Activated T-helper 2 cell treated with anti-CD3 and anti-CD28 coated beads, Interferon-gamma antibody, Interleukin-2, Interleukin-4, amounts not matched to agents 10 μg/mL and 5 μg/mL and 100 μg/mL, durations not matched to agents 14 hours and 24 hours and 36 hours (primary cell): Measurements from ENCODE around the gene ADAP2. TPM values are rescaled to one million over a fixed set of nuclear protein-coding genes. Genes with fewer than 3 reads are reported as not detected.
A peak's percentile ranks its signal among the peaks of the same experiment; 100 is the strongest.
"Not testable (repeated sequence)": the region's sequence is repeated elsewhere in the genome, so short reads cannot be mapped to it uniquely, and the experiment has no call there.

Experiments used
- DNase-seq: peaks from one replicate; pipeline ENCODE4 v3.0.0; 2021; ENCODE audit warnings: low spot score
- H3K27ac Mint-ChIP-seq: one replicate; pipeline ENCODE4 v1.8.0; 2021; ENCODE audit warnings: mixed read lengths
- H3K27me3 Mint-ChIP-seq: one replicate; pipeline ENCODE4 v1.8.0; 2021; ENCODE audit warnings: low read depth, mixed read lengths
- H3K36me3 Mint-ChIP-seq: one replicate; pipeline ENCODE4 v1.8.0; 2021; ENCODE audit warnings: low read depth, mixed read lengths
- H3K4me1 Mint-ChIP-seq: one replicate; pipeline ENCODE4 v1.8.0; 2021; ENCODE audit warnings: low read depth, mixed read lengths
- H3K4me3 Mint-ChIP-seq: one replicate; pipeline ENCODE4 v1.8.0; 2021; ENCODE audit warnings: low read depth, mild to moderate bottlenecking, moderate library complexity, mixed read lengths
- H3K9me3 Mint-ChIP-seq: one replicate; pipeline ENCODE4 v1.8.0; 2021; ENCODE audit warnings: mixed read lengths
- intact Hi-C: fragments of 100-400 bp; cut with micrococcal nuclease; formaldehyde crosslinking; loops from one replicate; pipeline ENCODE4 v1.15.1; 2023
- total RNA-seq: library from RNA; stranded (reverse); gene quantifications from 2 replicates; pipeline ENCODE4 v1.2.3, GENCODE V29; 2022

Gene ADAP2
- total RNA-seq, 1 donor from 2014 or later, result 2.0 TPM

GRCh38 chr17:30964876-30965275 lies 43.1 kb downstream of the ADAP2 start:
- H3K36me3 Mint-ChIP-seq, result no peaks in the 10 kb centered on the region
- H3K9me3 Mint-ChIP-seq, result no peaks in the 10 kb centered on the region
- no peak overlapping the region for H3K27ac Mint-ChIP-seq
- no peak for DNase-seq
- H3K27me3 Mint-ChIP-seq, result peaks cover 1% of the 10 kb centered on the region
- H3K4me3 Mint-ChIP-seq, result no peak overlapping the region
- peaks cover 13% of the 10 kb centered on the region for H3K4me1 Mint-ChIP-seq
- intact Hi-C loops, result no loop called here

GRCh38 chr17:30965686-30966085 lies 43.9 kb downstream of the ADAP2 start:
- H3K4me3 Mint-ChIP-seq, result no peak overlapping the region
- H3K9me3 Mint-ChIP-seq, result no peaks in the 10 kb centered on the region
- DNase-seq, result no peak
- no peaks in the 10 kb centered on the region for H3K36me3 Mint-ChIP-seq
- H3K27me3 Mint-ChIP-seq, result peaks cover 1% of the 10 kb centered on the region
- intact Hi-C loops, result no loop called here
- H3K4me1 Mint-ChIP-seq, result peaks cover 19% of the 10 kb centered on the region
- H3K27ac Mint-ChIP-seq, result no peak overlapping the region

DNA sequence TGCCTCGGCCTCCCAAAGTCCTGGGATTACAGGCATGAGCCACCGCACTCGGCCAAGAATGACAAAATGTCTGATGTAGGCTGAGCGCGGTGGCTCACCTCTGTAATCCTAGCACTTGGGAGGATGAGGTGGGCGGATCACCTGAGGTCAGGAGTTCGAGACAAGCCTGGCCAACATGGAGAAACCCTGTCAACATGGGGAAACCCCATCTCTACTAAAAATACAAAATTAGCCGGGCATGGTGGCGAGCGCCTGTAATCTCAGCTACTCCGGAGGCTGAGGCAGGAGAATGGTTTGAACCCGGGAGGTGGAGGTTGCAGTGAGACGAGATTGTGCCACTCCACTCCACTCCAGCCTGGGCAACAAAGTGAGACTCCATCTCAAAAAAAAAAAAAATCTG lies 46.2 kb downstream of the ADAP2 start:
- H3K36me3 Mint-ChIP-seq, result peaks cover 13% of the 10 kb centered on the region
- H3K4me3 Mint-ChIP-seq, result not testable (repeated sequence)

DNA sequence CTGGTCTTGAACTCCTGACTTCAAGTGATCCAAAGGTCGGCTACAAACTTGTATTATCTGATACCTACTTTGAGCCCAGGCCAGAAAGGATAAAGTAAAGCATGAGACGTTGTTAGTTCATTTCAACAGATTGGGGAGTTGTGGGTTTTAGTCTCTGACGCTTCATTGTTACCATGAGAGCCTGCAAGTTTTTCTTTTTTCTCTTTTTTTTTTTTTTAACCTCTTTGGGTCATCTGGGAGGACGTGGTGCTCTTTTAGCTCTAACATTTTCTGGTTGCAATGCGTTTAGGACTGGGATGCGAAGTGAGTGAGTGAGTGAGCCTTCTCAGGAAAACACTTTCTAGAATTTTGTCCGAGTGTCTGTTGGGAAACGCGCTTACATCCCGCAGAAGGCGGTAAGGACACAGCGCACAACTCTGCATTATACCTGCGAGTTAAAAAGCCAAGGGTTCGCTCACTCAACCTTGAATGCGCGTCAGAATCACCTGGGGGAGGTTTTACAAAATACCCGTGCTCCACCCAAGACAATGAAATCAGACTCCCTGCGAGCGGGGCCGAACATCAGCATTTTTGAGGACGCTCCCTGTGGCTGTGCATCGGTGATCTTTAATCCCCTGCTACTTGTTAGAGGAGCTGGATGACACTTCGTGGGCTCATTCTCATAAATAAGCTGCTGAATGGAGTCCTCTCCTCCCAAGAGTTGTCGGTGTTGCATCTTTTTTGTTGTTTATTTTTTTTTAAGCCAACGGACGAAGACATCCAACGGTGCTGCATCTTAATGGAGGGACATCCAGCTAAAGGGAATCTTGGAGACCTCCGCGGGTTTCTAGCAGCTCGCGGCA lies 48.5 kb downstream of the ADAP2 start:
- intact Hi-C loops, result loop anchor here (5.0 kb wide), 1 partner anchor 63 kb away; the partner anchor contains the start of gene TEFM
- H3K36me3 Mint-ChIP-seq, result peaks cover 24% of the 10 kb centered on the region
- H3K9me3 Mint-ChIP-seq, result no peaks in the 10 kb centered on the region
- H3K27me3 Mint-ChIP-seq, result no peaks in the 10 kb centered on the region
- DNase-seq, result peak; percentile 12
- H3K4me3 Mint-ChIP-seq, result peak overlapping the region; percentile 97
- H3K4me1 Mint-ChIP-seq, result peaks cover 27% of the 10 kb centered on the region
- H3K27ac Mint-ChIP-seq, result peak overlapping the region; percentile 96

More for the DNA sequence above, 46.2 kb downstream of the ADAP2 start:
- H3K27me3 Mint-ChIP-seq, H3K9me3 Mint-ChIP-seq, intact Hi-C loops, DNase-seq, H3K27ac Mint-ChIP-seq: not testable (repeated sequence)
- H3K4me1 Mint-ChIP-seq, result peaks cover 27% of the 10 kb centered on the region

DNA sequence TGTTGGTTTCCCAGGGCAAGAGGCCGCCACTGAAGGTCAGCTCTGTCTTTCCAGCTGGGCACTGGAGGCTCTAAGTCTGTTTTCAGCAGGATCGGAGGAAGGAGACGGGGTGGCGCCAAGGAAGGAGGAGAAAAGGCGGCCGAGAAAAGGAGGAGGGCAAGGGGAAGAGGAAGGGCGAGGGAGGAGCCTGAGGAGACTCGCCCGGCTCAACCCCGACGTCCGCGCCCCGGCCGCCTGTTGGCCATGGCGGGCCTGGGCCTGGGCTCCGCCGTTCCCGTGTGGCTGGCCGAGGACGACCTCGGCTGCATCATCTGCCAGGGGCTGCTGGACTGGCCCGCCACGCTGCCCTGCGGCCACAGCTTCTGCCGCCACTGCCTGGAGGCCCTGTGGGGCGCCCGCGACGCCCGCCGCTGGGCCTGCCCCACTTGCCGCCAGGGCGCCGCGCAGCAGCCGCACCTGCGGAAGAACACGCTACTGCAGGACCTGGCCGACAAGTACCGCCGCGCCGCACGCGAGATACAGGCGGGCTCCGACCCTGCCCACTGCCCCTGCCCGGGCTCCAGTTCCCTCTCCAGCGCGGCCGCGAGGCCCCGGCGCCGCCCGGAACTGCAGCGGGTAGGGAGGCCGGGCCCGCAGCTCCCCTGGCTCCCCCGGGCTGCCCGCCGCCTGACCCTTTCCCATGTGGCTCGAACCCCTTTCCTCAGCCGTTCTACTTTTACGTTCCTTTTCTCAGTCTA lies 49.3 kb downstream of the ADAP2 start, which contains the start of gene RNF135:
TSS of gene RNF135 (plus strand) at position 209 of the 737 bp plus-strand sequence. CDS start at position 244, 35 bp downstream.
- peaks cover 27% of the 10 kb centered on the region for H3K4me1 Mint-ChIP-seq
- H3K9me3 Mint-ChIP-seq, result no peaks in the 10 kb centered on the region
- peak; percentile 64 for DNase-seq

DNA sequence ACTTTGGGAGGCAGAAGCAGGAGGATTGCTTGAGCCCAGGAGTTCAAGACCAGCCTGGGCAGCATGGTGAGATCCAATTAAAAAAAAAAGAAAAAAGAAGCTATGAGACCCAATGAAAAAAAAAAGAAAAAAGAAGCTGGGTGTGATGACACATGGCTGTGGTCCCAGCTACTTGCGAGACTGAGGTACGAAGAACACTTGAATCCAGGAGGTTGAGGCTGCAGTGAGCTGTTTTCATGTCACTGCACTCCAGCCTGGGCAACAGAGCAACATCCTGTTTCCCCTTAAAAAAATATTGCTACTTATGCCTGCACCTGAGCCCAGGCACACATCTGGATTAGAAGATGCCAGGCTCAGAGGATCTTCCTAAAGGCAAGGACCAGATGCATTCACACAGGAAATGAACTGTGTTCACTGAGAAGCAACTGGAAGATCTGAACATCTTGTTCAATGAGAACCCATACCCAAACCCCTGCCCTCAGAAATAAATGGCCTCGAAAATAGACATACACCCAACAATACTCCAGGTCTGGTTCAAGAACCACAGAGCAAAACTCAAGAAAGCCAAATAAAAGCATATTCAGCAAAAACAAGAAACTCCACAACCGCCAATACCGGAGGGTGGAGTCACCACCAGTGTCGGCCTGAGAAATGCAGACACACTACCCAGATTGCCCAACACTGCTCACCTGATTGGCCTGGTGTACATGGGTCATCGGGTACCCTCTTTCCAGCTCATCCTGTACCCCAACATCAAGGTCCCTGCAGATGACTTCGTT lies 53.5 kb downstream of the ADAP2 start:
- intact Hi-C loops, result no loop called here
- H3K4me3 Mint-ChIP-seq, result no peak overlapping the region
- no peaks in the 10 kb centered on the region for H3K27me3 Mint-ChIP-seq
- H3K4me1 Mint-ChIP-seq, result peaks cover 12% of the 10 kb centered on the region
- H3K9me3 Mint-ChIP-seq, result no peaks in the 10 kb centered on the region
- H3K27ac Mint-ChIP-seq, result no peak overlapping the region
- H3K36me3 Mint-ChIP-seq, result peaks cover 36% of the 10 kb centered on the region
- no peak for DNase-seq

More for the DNA sequence above, 49.3 kb downstream of the ADAP2 start, which contains the start of gene RNF135:
- intact Hi-C loops, result loop anchor here (5.0 kb wide), 1 partner anchor 64 kb away; the partner anchor contains the start of gene TEFM
- Mint-ChIP-seq H3K4me3 (peak within 1 kb of the TSS; percentile 97), H3K27ac (peak within 1 kb of the TSS; percentile 96), H3K36me3 (peaks cover 29% of the 10 kb centered on the region), H3K27me3 (no peaks in the 10 kb centered on the region)

GRCh38 chr17:30979919-30980318 lies 58.2 kb downstream of the ADAP2 start:
- H3K27me3 Mint-ChIP-seq, intact Hi-C loops, DNase-seq, H3K4me3 Mint-ChIP-seq, H3K9me3 Mint-ChIP-seq, H3K4me1 Mint-ChIP-seq, H3K27ac Mint-ChIP-seq: not testable (repeated sequence)
- H3K36me3 Mint-ChIP-seq, result peaks cover 16% of the 10 kb centered on the region

GRCh38 chr17:30981531-30982519 lies 60.1 kb downstream of the ADAP2 start:
- H3K4me3 Mint-ChIP-seq, result no peak overlapping the region
- intact Hi-C loops, result no loop called here
- H3K36me3 Mint-ChIP-seq, result peaks cover 9% of the 10 kb centered on the region
- no peaks in the 10 kb centered on the region for H3K9me3 Mint-ChIP-seq
- no peak for DNase-seq
- H3K27me3 Mint-ChIP-seq, result no peaks in the 10 kb centered on the region
- no peak overlapping the region for H3K27ac Mint-ChIP-seq
- H3K4me1 Mint-ChIP-seq, result peaks cover 3% of the 10 kb centered on the region

- no peak overlapping the region for H3K27ac Mint-ChIP-seq
These were observed 61.1 kb downstream of the ADAP2 start for GRCh38 chr17:30982855-30983254.

DNA sequence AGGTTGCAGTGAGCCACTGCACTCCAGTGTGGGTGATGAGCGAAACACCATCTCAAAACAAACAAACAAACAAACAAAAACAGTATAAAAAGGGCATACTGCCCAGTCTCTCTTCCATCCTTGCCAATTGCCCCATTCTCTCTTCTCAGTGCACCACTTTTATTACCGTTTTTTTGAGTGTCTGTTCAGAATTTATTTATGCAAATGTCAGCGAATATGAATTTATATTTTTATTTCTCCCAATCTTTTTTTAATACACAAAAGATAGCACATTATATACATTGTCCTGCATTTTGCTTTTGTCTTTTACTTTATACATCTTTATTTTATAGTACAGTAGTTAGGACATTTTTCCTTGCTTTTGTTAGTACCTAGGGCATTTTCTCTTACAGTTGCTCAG lies 68.7 kb downstream of the ADAP2 start:
- H3K27me3 Mint-ChIP-seq, result no peaks in the 10 kb centered on the region
- no peak for DNase-seq
- H3K36me3 Mint-ChIP-seq, result peaks cover 17% of the 10 kb centered on the region
- no peaks in the 10 kb centered on the region for H3K9me3 Mint-ChIP-seq
- intact Hi-C loops, result no loop called here
- no peak overlapping the region for H3K27ac Mint-ChIP-seq
- H3K4me3 Mint-ChIP-seq, result no peak overlapping the region
- no peaks in the 10 kb centered on the region for H3K4me1 Mint-ChIP-seq

More at GRCh38 chr17:30982855-30983254, 61.1 kb downstream of the ADAP2 start:
- no peak overlapping the region for H3K4me3 Mint-ChIP-seq
- peaks cover 3% of the 10 kb centered on the region for H3K4me1 Mint-ChIP-seq
- no peak for DNase-seq
- intact Hi-C loops, result no loop called here
- no peaks in the 10 kb centered on the region for H3K27me3 Mint-ChIP-seq
- no peaks in the 10 kb centered on the region for H3K9me3 Mint-ChIP-seq
- H3K36me3 Mint-ChIP-seq, result peaks cover 11% of the 10 kb centered on the region

GRCh38 chr17:30992551-30992950 lies 70.8 kb downstream of the ADAP2 start:
- no peak overlapping the region for H3K27ac Mint-ChIP-seq
- H3K36me3 Mint-ChIP-seq, result peaks cover 25% of the 10 kb centered on the region
- no peak for DNase-seq
- H3K27me3 Mint-ChIP-seq, result no peaks in the 10 kb centered on the region
- H3K4me3 Mint-ChIP-seq, result no peak overlapping the region
- H3K4me1 Mint-ChIP-seq, result no peaks in the 10 kb centered on the region
- no peaks in the 10 kb centered on the region for H3K9me3 Mint-ChIP-seq
- intact Hi-C loops, result no loop called here
